ENCODE measurements around the gene RFESD.
"Not testable (repeated sequence)": the region's sequence is repeated elsewhere in the genome, so short reads cannot be mapped to it uniquely, and the experiment has no call there.

The RFESD gene

GRCh38 chr5:95628933-95629332, 17.6 kb upstream of the RFESD start:
- no peak for DNase-seq (ENCODE audit: low read depth in 3 of 3)

- DNase-seq (ENCODE audit: low read depth in 3 of 3) = no peak
These were observed 16.1 kb upstream of the RFESD start for GRCh38 chr5:95630394-95630917.

DNA sequence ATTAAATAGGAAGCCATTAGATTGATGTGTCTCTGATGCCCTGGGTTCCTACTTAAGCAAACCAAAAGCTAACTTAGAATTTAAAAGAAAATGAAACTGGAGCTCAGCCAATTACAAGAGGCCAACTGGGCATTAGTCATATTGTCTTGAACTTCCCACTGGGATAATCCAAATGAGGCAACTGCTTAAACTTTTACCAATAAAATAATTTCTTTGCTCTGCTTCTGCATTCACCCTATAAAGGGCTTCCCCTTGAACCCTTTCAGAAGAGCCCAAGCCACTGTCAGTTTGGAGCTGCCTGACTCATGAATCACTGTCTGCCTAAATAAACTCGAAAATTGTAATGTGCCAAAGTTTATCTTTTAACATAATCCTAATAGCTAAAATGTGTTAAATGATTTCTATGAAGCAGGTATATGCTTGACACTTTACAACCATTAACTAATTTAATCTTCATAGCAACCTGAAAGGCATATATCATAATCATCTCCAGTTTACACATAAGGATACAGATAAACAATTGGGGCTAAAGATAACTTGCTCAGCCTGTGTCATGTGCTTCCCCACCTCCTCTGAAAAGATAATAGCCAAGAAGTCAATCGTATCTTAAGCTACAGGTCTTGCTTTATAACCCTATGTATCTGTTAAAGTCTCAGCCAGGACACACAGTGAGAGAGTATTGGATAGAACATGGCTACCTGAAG, 15.2 kb upstream of the RFESD start:
- DNase-seq (ENCODE audit: low read depth in 3 of 3) = no peak

DNA sequence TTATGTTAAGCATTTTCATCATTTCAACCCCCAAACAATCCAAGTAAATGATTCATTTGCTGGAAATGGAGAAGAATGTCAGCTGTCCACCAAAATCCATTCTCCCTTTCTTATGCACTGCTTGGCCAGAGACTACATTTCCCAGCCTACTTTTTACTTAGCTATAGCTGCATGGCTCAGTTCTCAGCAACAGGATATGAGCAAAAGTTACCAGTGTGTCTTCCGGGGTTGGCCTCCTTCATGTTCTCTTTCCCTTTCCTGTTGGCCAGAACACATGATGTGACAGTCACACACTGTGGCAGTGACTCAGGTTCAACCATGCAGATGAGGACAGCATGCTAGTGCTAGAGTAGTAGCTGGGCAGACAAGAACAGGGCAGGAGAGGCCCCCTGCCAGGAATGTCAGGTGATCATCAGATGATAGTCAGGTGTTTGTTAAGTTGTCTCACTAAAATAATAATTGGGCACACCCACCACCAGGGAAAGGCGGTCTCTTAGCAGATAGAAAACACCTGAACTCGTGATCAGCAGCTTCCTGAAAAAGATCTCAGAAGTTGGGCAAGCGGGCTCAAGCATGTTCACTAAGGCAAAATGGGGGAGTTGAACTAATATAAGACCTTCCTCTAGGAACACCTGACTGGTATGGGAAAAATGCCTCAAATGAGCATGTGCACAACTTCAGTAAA, 14.4 kb upstream of the RFESD start:
- DNase-seq (ENCODE audit: low read depth in 3 of 3) = peak; percentile 33 to 59 (median 58)

GRCh38 chr5:95632942-95633341, 13.6 kb upstream of the RFESD start:
- not testable (repeated sequence) for DNase-seq (ENCODE audit: low read depth in 3 of 3)

GRCh38 chr5:95633671-95634070, 12.9 kb upstream of the RFESD start:
- no peak for DNase-seq (ENCODE audit: low read depth in 3 of 3)

DNA sequence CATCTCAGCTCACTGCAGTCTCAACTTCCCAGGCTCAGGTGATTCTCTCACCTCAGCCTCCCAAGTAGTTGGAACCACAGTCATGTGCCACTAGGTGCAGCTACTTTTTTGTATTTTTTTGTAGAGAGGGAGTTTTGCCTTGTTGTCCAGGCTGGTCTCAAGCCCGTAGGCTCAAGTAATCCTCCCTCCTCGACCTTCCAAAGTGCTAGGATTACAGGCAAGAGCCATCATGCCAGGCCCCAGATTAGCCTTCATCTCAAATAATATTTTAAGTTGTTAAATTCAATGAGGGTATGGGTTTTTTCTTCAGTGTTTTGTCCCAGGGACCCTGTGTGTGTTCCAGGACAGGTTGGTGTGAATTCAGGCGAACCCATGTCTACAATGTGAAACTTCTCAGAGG, 12.5 kb upstream of the RFESD start:
- DNase-seq (ENCODE audit: low read depth in 3 of 3) = no peak

DNA sequence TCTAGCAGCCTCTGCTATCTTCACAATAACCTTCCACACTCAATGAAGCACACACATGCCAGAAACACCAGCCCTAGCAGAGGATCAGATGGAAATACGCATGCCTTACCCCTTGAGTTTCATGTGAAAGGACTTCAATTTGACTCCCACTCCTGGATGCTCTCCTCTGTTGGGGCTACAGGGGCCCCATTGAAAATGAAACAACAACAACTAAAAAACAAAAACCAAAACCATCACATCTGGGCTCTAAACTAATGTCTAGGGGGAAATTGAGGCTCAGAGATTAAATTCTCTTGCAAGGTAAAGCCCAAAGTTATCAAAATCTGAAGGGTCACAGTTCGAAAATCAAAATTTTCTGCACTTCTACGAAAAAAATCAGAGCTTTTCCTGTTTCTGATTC, 7.9 kb upstream of the RFESD start:
- DNase-seq (ENCODE audit: low read depth in 3 of 3) = no peak

DNA sequence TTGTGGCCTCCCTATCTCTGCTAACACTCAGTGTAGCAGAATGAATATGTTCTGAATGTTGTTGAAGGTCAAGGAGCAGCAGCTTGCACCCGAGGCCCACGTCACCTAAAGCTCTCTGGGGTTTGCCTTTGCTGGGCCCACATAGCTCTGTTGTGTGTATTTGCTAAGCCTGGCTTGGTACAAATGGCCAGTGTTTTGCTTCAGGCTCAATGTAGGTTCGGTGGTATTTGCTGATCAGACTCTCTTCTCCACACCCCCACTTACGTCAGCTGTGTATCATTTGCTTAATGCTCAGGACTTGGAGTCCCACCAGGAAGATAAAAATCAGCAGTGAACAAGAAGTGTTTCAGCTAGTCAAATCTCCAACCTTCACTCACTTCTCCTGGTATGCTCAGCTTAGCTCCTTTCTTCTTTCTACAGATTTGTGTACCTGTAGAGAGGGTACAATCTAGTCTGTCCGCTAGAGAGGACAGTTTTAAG, 4.8 kb upstream of the RFESD start:
- DNase-seq (ENCODE audit: low read depth in 3 of 3) = no peak

GRCh38 chr5:95643152-95643551, 3.4 kb upstream of the RFESD start:
- DNase-seq (ENCODE audit: low read depth in 3 of 3) = no peak

DNA sequence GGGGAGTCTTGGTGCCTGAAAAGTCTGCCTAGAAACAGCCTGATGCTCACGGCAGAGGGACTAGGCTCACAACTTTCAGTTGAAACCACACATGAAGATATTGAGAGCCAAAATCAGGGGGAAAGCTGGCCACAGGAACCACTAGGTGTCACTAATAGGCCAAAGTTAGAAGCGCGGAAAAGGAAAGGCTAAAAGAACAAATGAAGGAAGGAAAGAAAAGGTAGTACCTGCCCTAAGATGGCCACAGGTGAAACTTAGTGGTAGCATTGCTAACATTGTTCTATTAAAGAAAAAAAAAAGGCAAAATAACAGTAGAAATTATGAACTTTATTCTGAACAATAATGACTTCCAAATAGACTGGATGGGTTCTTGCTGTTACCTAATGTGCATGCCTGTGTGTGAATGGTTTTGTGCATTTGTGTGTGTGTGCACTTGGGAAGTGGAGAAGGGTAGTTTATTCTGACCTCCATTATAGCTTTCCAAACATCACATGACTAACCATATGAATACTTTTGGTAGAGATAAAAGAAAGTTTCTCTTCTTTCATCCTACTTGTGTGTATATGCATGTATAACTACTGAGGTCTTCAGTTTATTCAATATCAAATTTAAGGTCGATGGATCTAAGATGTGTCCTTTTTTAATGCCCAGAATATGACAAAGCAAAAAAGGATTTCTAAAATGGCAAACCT, 2.1 kb upstream of the RFESD start:
- peak in 2 of 3 experiments; percentile 9 to 12 for DNase-seq (ENCODE audit: low read depth in 3 of 3)

GRCh38 chr5:95646226-95646568, 380 bp upstream of the RFESD start:
- not testable (repeated sequence) for DNase-seq (ENCODE audit: low read depth in 3 of 3)

- no peak for DNase-seq (ENCODE audit: low read depth in 3 of 3)
These were observed 1.6 kb downstream of the RFESD start for GRCh38 chr5:95647886-95648860.

DNA sequence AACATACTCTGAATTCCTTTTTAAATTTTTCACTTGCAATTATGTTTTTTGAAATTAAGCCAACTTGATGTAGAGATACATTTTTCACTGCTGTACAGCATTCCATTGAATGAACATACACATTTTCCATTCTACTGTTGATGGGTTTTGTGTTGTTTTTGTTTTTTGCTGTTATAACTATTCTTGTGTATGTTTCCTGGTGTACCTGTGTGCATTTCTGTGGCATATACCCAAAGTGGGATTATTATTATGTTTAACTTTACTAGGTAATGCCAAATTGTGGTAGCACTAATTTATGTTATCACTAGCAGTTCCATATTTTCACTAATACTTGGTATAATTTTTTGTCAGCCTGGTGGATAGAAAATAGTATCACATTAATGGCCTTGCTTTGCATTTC, 2.7 kb downstream of the RFESD start:
- DNase-seq (ENCODE audit: low read depth in 3 of 3) = no peak

- DNase-seq (ENCODE audit: low read depth in 3 of 3) = no peak
These were observed 3.5 kb downstream of the RFESD start for GRCh38 chr5:95649842-95650620.

DNA sequence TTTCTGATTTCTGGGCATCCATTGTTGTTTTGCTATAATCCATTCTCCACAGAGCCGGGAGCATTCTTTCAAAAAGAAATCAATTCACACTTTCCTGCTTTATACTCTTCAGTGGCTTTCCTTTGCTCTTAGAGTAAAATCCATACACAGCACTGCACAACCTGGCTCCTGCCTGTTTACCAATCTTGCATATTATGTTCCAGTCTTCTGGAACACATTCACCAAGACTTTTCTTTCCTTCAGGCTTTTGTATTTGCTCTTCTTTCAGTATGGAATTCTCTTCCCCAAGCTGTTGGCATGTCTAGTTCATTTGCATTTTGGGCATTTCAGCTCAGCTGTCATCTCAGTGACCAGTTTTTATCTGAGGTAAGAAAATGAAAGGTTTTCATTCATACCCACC, 6.3 kb downstream of the RFESD start:
- no peak for DNase-seq (ENCODE audit: low read depth in 3 of 3)

DNA sequence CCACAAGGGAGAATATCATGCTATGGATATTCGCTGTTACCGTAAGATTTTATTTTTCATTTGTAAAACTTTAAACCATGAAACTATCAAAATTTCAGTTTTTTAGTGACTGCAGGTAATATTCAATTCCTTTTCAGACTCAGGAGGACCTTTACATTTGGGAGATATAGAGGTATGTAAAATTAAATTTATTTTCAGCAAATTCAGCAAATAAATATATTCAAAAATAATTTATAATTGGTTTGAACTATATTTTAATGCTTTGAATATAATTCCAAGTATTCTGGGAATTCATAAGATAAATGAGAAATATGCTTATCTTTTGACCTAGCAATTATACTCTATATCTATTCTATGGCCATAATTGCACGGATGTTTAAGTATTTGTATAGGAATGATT, 7.6 kb downstream of the RFESD start:
- DNase-seq (ENCODE audit: low read depth in 3 of 3) = no peak

GRCh38 chr5:95655575-95655974, 9.0 kb downstream of the RFESD start:
- no peak for DNase-seq (ENCODE audit: low read depth in 3 of 3)

DNA sequence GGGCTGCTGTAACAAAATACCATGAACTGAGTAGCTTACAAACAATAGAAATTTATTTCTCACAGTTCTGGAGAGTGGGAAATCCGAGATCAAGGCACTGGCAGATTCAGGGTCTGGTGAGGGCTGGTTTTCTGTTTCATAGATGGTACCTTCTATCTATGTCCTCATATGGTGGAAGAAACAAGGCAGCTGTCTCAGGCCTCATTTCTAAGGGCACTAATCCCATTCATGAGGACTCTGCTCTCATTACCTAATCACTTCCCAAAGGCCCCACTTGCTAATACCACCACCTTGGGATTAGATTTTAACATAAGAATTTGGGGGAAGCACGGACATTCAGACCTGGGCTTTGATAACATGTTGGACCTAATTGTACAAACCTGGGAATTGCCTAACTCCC, 13.5 kb downstream of the RFESD start:
- DNase-seq (ENCODE audit: low read depth in 3 of 3) = no peak

- DNase-seq (ENCODE audit: low read depth in 3 of 3) = no peak
These were observed 16.4 kb downstream of the RFESD start for GRCh38 chr5:95662946-95663345.
